ENCODE results near the gene OR2H1.

The OR2H1 gene

GRCh38 chr6:29487660-29488059 is 30.7 kb downstream of the OR2H1 start, which contains the start of gene MAS1L:
MAS1L (minus strand) TSS chr6:29487956; CDS start chr6:29487902, 54 bp downstream.
- Histone ChIP-seq H3K4me2 (ENCODE audit: low read length) (no peak within 1 kb of the TSS), H3K27ac (ENCODE audit: low read depth, low read length) (no peak within 1 kb of the TSS), H3K36me3 (ENCODE audit: control insufficient read depth, low read length) (no peaks in the 10 kb centered on the region), H3F3A (ENCODE audit: control insufficient read depth, insufficient read depth) (no peaks in the 10 kb centered on the region), H3K4me3 (ENCODE audit: low read length) (no peak within 1 kb of the TSS), H3K79me2 (ENCODE audit: control insufficient read depth, low read length) (no peaks in the 10 kb centered on the region), H3K9me2 (replicated peaks; ENCODE audit: control insufficient read depth, low read length) (no peaks in the 10 kb centered on the region), H4K20me1 (ENCODE audit: control insufficient read depth, insufficient read depth, low read depth, low read length) (no peaks in the 10 kb centered on the region), H3K27me3 (ENCODE audit: control insufficient read depth, low read length) (no peaks in the 10 kb centered on the region), H3K4me1 (ENCODE audit: control insufficient read depth, low read length) (no peaks in the 10 kb centered on the region), H3K9me3 (ENCODE audit: control insufficient read depth, insufficient read depth, low read length) (no peaks in the 10 kb centered on the region)
- TF ChIP-seq EZH2phosphoT487 (IDR thresholded peaks at IDR 0.05; ENCODE audit: borderline replicate concordance, low read length) = no peak
- TF ChIP-seq, protein P1, sequence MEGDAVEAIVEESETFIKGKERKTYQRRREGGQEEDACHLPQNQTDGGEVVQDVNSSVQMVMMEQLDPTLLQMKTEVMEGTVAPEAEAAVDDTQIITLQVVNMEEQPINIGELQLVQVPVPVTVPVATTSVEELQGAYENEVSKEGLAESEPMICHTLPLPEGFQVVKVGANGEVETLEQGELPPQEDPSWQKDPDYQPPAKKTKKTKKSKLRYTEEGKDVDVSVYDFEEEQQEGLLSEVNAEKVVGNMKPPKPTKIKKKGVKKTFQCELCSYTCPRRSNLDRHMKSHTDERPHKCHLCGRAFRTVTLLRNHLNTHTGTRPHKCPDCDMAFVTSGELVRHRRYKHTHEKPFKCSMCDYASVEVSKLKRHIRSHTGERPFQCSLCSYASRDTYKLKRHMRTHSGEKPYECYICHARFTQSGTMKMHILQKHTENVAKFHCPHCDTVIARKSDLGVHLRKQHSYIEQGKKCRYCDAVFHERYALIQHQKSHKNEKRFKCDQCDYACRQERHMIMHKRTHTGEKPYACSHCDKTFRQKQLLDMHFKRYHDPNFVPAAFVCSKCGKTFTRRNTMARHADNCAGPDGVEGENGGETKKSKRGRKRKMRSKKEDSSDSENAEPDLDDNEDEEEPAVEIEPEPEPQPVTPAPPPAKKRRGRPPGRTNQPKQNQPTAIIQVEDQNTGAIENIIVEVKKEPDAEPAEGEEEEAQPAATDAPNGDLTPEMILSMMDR (IDR thresholded peaks at IDR 0.05; ENCODE audit: low read depth, low read length, poor library complexity, severe bottlenecking) = no peak

- no peaks in the 10 kb centered on the region for H3K27me3 ChIP-seq (ENCODE audit: control insufficient read depth, low read length)
- no peak overlapping the region for H3K4me2 ChIP-seq (ENCODE audit: low read length)
- no peaks in the 10 kb centered on the region for H3K9me3 ChIP-seq (ENCODE audit: control insufficient read depth, insufficient read depth, low read length)
- no peaks in the 10 kb centered on the region for H3K9me2 ChIP-seq (replicated peaks; ENCODE audit: control insufficient read depth, low read length)
- H3K36me3 ChIP-seq (ENCODE audit: control insufficient read depth, low read length) = no peaks in the 10 kb centered on the region
- no peak overlapping the region for H3K27ac ChIP-seq (ENCODE audit: low read depth, low read length)
- H3K79me2 ChIP-seq (ENCODE audit: control insufficient read depth, low read length) = no peaks in the 10 kb centered on the region
- no peak for TF ChIP-seq EZH2phosphoT487 (IDR thresholded peaks at IDR 0.05; ENCODE audit: borderline replicate concordance, low read length)
- TF ChIP-seq, protein P1 (IDR thresholded peaks at IDR 0.05; ENCODE audit: low read depth, low read length, poor library complexity, severe bottlenecking) = no peak
- H3F3A ChIP-seq (ENCODE audit: control insufficient read depth, insufficient read depth) = no peaks in the 10 kb centered on the region
- no peaks in the 10 kb centered on the region for H4K20me1 ChIP-seq (ENCODE audit: control insufficient read depth, insufficient read depth, low read depth, low read length)
- no peak overlapping the region for H3K4me3 ChIP-seq (ENCODE audit: low read length)
- H3K4me1 ChIP-seq (ENCODE audit: control insufficient read depth, low read length) = no peaks in the 10 kb centered on the region
Measured at GRCh38 chr6:29488874-29489273, 31.9 kb downstream of the OR2H1 start.

DNA sequence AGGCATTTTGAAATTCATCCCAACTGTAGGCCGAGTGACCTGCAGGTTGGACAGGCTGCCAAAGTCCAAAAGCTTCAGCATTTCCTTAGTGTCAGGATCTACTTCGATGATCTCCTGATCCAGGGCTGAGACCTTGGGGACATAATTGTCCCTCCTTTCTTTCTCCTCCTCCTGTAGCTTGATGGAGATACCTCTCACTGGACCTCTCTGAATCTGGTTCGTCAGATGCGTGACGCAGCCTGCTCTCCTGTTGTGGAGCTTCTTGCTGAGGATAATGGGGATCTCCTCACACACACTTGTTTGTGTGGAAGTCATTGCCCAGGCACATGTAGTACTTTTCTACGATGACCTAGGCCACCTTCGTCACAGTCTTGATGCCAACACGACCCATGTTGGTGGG is 32.3 kb downstream of the OR2H1 start:
- TF ChIP-seq, protein P1 (IDR thresholded peaks at IDR 0.05; ENCODE audit: low read depth, low read length, poor library complexity, severe bottlenecking) = no peak
- TF ChIP-seq EZH2phosphoT487 (IDR thresholded peaks at IDR 0.05; ENCODE audit: borderline replicate concordance, low read length) = no peak
- no peak overlapping the region for H3K4me2 ChIP-seq (ENCODE audit: low read length)
- no peaks in the 10 kb centered on the region for H3K9me3 ChIP-seq (ENCODE audit: control insufficient read depth, insufficient read depth, low read length)
- H3K4me3 ChIP-seq (ENCODE audit: low read length) = no peak overlapping the region
- no peaks in the 10 kb centered on the region for H3K27me3 ChIP-seq (ENCODE audit: control insufficient read depth, low read length)
- no peak overlapping the region for H3K27ac ChIP-seq (ENCODE audit: low read depth, low read length)
- no peaks in the 10 kb centered on the region for H3K4me1 ChIP-seq (ENCODE audit: control insufficient read depth, low read length)
- H3K79me2 ChIP-seq (ENCODE audit: control insufficient read depth, low read length) = no peaks in the 10 kb centered on the region
- H3K36me3 ChIP-seq (ENCODE audit: control insufficient read depth, low read length) = no peaks in the 10 kb centered on the region
- H3K9me2 ChIP-seq (replicated peaks; ENCODE audit: control insufficient read depth, low read length) = no peaks in the 10 kb centered on the region
- H3F3A ChIP-seq (ENCODE audit: control insufficient read depth, insufficient read depth) = no peaks in the 10 kb centered on the region
- no peaks in the 10 kb centered on the region for H4K20me1 ChIP-seq (ENCODE audit: control insufficient read depth, insufficient read depth, low read depth, low read length)
